Liver (tissue), 3 donors: ENCODE measurements around the gene CD55.

Experiments used
- EGR1 ChIP-seq, 2 donors: IDR thresholded peaks; 2 replicates each; pipeline ENCODE4 v1.6.1; 2016 to 2018; ENCODE audit warnings: antibody characterized with exemption in 2 of 2, low read depth in 2 of 2
- GABPA ChIP-seq, 2 donors: IDR thresholded peaks in 1 of 2; conservative IDR thresholded peaks in 1 of 2; 2 replicates each; pipeline ENCODE4 v1.6.1; 2016; ENCODE audit warnings: antibody characterized with exemption in 2 of 2, mild to moderate bottlenecking in 1 of 2, moderate library complexity in 1 of 2
- RXRA ChIP-seq, 2 donors: IDR thresholded peaks; 2 replicates each; pipeline ENCODE4 v1.6.1; 2017 to 2018; ENCODE audit warnings: antibody characterized with exemption in 2 of 2, mild to moderate bottlenecking in 1 of 2
- TAF1 ChIP-seq: conservative IDR thresholded peaks from 2 replicates; pipeline ENCODE4 v1.6.1; 2016; ENCODE audit warnings: antibody characterized with exemption, mild to moderate bottlenecking
- TF ChIP-seq, protein P1 (sequence below): fragments of 150-350 bp; IDR thresholded peaks from 2 replicates; pipeline ENCODE4 v1.5.1; 2017; ENCODE audit warnings: improper control_type of control experiment, low read depth, low read length; ENCODE audit not compliant: missing input control
- donor health status: healthy.
- donor health status: healthy.

DNA sequence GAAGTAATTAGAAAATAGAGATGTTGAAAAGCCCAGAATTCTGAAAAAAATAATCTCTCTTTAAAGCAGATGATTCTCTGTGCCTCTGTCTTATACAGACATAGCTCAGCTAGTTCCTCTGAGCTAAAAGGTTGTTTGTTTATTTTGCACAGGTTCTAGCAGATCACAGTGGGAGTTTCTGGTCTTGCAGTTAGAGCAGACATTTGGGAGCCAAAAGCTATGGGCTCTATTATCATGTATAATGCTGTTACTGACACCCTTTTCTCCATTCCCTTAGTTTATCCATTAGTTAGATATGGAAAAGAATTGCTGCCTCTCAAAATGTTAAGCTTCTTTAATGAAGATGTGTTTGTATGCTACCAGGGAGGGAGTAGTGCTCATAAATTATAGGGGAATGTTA lies 20.5 kb upstream of the CD55 start:
- TF ChIP-seq TAF1 (no peak), EGR1 (IDR thresholded peaks at IDR 0.05; ENCODE audit: low read depth in 2 of 2) (no peak), RXRA (IDR thresholded peaks at IDR 0.05) (no peak), GABPA (IDR thresholded peaks at IDR 0.05 in 1 of 2, conservative IDR thresholded peaks at IDR 0.05 in 1 of 2) (no peak)
- TF ChIP-seq, protein P1, sequence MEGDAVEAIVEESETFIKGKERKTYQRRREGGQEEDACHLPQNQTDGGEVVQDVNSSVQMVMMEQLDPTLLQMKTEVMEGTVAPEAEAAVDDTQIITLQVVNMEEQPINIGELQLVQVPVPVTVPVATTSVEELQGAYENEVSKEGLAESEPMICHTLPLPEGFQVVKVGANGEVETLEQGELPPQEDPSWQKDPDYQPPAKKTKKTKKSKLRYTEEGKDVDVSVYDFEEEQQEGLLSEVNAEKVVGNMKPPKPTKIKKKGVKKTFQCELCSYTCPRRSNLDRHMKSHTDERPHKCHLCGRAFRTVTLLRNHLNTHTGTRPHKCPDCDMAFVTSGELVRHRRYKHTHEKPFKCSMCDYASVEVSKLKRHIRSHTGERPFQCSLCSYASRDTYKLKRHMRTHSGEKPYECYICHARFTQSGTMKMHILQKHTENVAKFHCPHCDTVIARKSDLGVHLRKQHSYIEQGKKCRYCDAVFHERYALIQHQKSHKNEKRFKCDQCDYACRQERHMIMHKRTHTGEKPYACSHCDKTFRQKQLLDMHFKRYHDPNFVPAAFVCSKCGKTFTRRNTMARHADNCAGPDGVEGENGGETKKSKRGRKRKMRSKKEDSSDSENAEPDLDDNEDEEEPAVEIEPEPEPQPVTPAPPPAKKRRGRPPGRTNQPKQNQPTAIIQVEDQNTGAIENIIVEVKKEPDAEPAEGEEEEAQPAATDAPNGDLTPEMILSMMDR = no peak
